Panc1 (cell line): ENCODE data around the gene IPO4. TPM values are rescaled to one million over a fixed set of nuclear protein-coding genes. Genes with fewer than 3 reads are reported as not detected.

Experiments
- ATAC-seq: fragments of 200-7000 bp; cut with Tn5 transposase; 2 replicates; pipeline ENCODE4 v1.9.1; 2020; ENCODE audit warnings: mild to moderate bottlenecking, moderate library complexity
- BruUV-seq: library from RNA; stranded (reverse); fragments of 400-500 nt; replicated peaks from 2 replicates; lab custom pipeline; 2021; lab: Mats Ljungman, UMichigan
- CTCF ChIA-PET: fragments of 300-600 bp; sonication (Branson Sonifier 250); formaldehyde crosslinking; loops from one replicate; lab custom pipeline; 2022; ENCODE audit warnings: antibody characterized with exemption; lab: Charles Lee
- POLR2A ChIA-PET: fragments of 300-600 bp; sonication (Branson Sonifier 250); formaldehyde crosslinking; loops from one replicate; lab custom pipeline; 2022; ENCODE audit warnings: antibody characterized with exemption; lab: Charles Lee
- DNase-seq: peaks from one replicate; pipeline ENCODE4 v3.0.0-alpha.2; 2010; ENCODE audit warnings: low read depth, low spot score
- H3K27ac ChIP-seq: 2 replicates; pipeline ENCODE4 v1.5.1; 2011; ENCODE audit warnings: mild to moderate bottlenecking, low read length, inconsistent platforms
- H3K27me3 ChIP-seq: fragments of 200-500 bp; sonication (Bioruptor generic); 2 replicates; pipeline ENCODE4 v1.6.0; 2014; ENCODE audit warnings: low read length, inconsistent platforms; ENCODE audit not compliant: control insufficient read depth, insufficient read depth
- H3K36me3 ChIP-seq: fragments of 200-500 bp; sonication (Bioruptor generic); 2 replicates; pipeline ENCODE4 v1.5.1; 2014; ENCODE audit warnings: inconsistent platforms, mild to moderate bottlenecking, low read length, moderate library complexity; ENCODE audit not compliant: control insufficient read depth, insufficient read depth
- H3K4me1 ChIP-seq: 2 replicates; pipeline ENCODE4 v1.5.1; 2011; ENCODE audit warnings: inconsistent platforms, mild to moderate bottlenecking, low read length, moderate library complexity; ENCODE audit not compliant: control insufficient read depth, insufficient read depth
- H3K4me3 ChIP-seq, 2 experiments: 2 replicates each; pipeline ENCODE4 v1.5.1; 2011 to 2012; ENCODE audit warnings: low read depth in 2 of 2, low read length in 2 of 2, mild to moderate bottlenecking in 2 of 2, inconsistent platforms in 1 of 2, moderate library complexity in 1 of 2
- H3K9me3 ChIP-seq: fragments of 200-500 bp; sonication (Bioruptor generic); 2 replicates; pipeline ENCODE4 v1.5.1; 2014; ENCODE audit warnings: low read depth, mild to moderate bottlenecking, inconsistent platforms, low read length, moderate library complexity; ENCODE audit not compliant: control insufficient read depth, insufficient read depth
- CTCF ChIP-seq: fragments of 450-650 bp; IDR thresholded peaks from 2 replicates; pipeline ENCODE4 v1.5.1; 2017; ENCODE audit warnings: mild to moderate bottlenecking
- POLR2AphosphoS5 ChIP-seq: IDR thresholded peaks from 2 replicates; pipeline ENCODE4 v1.6.1; 2012; ENCODE audit warnings: mild to moderate bottlenecking, low read depth, low read length, moderate library complexity
- REST ChIP-seq, 2 experiments: IDR thresholded peaks; 2 replicates each; pipeline ENCODE4 v1.6.1; 2011 to 2012; ENCODE audit warnings: low read depth in 2 of 2, control low read depth in 1 of 2, low read length in 1 of 2, mild to moderate bottlenecking in 1 of 2, moderate library complexity in 1 of 2; ENCODE audit not compliant: insufficient read depth in 1 of 2
- SIN3A ChIP-seq: IDR thresholded peaks from 2 replicates; pipeline ENCODE4 v1.6.1; 2012; ENCODE audit warnings: low read depth, mild to moderate bottlenecking, low read length, moderate library complexity, borderline replicate concordance; ENCODE audit not compliant: insufficient read depth
- TCF7L2 ChIP-seq: IDR thresholded peaks from 2 replicates; pipeline ENCODE4 v1.6.1; 2011; ENCODE audit warnings: mild to moderate bottlenecking, low read depth, low read length, inconsistent platforms
- in situ Hi-C: cut with HindIII; loops from 2 replicates; pipeline ENCODE4 v1.10.0; 2016; ENCODE audit warnings: low sequenced_read_pairs, low pct_unique_long_range_greater_than_20kb
- intact Hi-C: fragments of 100-400 bp; cut with micrococcal nuclease; formaldehyde crosslinking; loops from one replicate; pipeline ENCODE4 v1.10.0; 2022; ENCODE audit not compliant: unreplicated experiment
- total RNA-seq: library from RNA; stranded (reverse); gene quantifications from one replicate; pipeline ENCODE4 v1.2.1, GENCODE V29; 2021; ENCODE audit not compliant: unreplicated experiment

The IPO4 gene
- total RNA-seq, 1 experiment from 2014 or later = 103 TPM

- CTCF ChIA-PET = interaction anchor here (0.7 to 0.9 kb wide), 3 partner anchors 21 to 39 kb away, joined by 3 to 4 read pairs (median 3); partner anchors contain the start of genes DCAF11, IRF9 and NRL
- H3K4me1 ChIP-seq = peaks cover 30% of the 10 kb centered on the region
- DNase-seq (no peak), ATAC-seq (peak; percentile 93)
- H3K36me3 ChIP-seq = no peaks in the 10 kb centered on the region; the same call in 1 of the 2 replicates
- POLR2A ChIA-PET = interaction anchor here (0.6 to 0.7 kb wide), 6 partner anchors 15 to 129 kb away, joined by 3 to 24 read pairs (median 4); partner anchors contain the start of genes DCAF11 and NRL
- peak within 1 kb of the TSS; percentile 68 to 81 for H3K4me3 ChIP-seq
- H3K27me3 ChIP-seq = no peaks in the 10 kb centered on the region
- BruUV-seq = no TSS peak
- intact Hi-C loops = no loop called here
- no peaks in the 10 kb centered on the region for H3K9me3 ChIP-seq
- 0 out of 2 replicates have a peak, but pooled peaks have one; percentile 70 for TF ChIP-seq SIN3A
- no peak for TF ChIP-seq REST (IDR thresholded peaks at IDR 0.05; ENCODE audit: insufficient read depth in 1 of 2, low read depth in 2 of 2, low read length in 1 of 2)
- peak; percentile 33; the same call in 1 of the 2 replicates for TF ChIP-seq POLR2AphosphoS5
- TF ChIP-seq TCF7L2 = no peak
- TF ChIP-seq CTCF = no peak
- in situ Hi-C loops = no loop called here
- H3K27ac ChIP-seq = peak within 1 kb of the TSS; percentile 81
These were observed 52.6 kb downstream of the IPO4 start, which contains the start of gene PSME1 for GRCh38 chr14:24135834-24136683. TSS of gene PSME1 (plus strand) at chr14:24136194. CDS start at chr14:24136263, 69 bp downstream.

GRCh38 chr14:24135584-24135833 is 53.1 kb downstream of the IPO4 start:
- H3K27me3 ChIP-seq = no peaks in the 10 kb centered on the region
- no peak for TF ChIP-seq REST (IDR thresholded peaks at IDR 0.05; ENCODE audit: insufficient read depth in 1 of 2, low read depth in 2 of 2, low read length in 1 of 2)
- intact Hi-C loops (no loop called here), in situ Hi-C loops (no loop called here)
- peak overlapping the region; percentile 81 for H3K27ac ChIP-seq
- no TSS peak for BruUV-seq
- no peaks in the 10 kb centered on the region; the same call in 1 of the 2 replicates for H3K36me3 ChIP-seq
- DNase-seq = no peak
- no peaks in the 10 kb centered on the region for H3K9me3 ChIP-seq
- POLR2A ChIA-PET = interaction anchor here (0.6 to 0.7 kb wide), 4 partner anchors 20 to 129 kb away, joined by 3 to 24 read pairs (median 4); partner anchors contain the start of genes DCAF11 and NRL
- H3K4me3 ChIP-seq = peak overlapping the region; percentile 68 to 81
- ATAC-seq = peak; percentile 40
- CTCF ChIA-PET = interaction anchor here (0.7 to 0.9 kb wide), 2 partner anchors 25 to 38 kb away, joined by 3 to 4 read pairs; partner anchors contain the start of gene IRF9
- peaks cover 30% of the 10 kb centered on the region for H3K4me1 ChIP-seq
